Neutrophil (primary cell): ENCODE data around the gene SAP30.

Experiments used
- H3K27ac ChIP-seq: fragments of 200-600 bp; sonication (generic); 2 replicates; pipeline ENCODE4 v1.5.1; 2016; ENCODE audit warnings: mild to moderate bottlenecking, moderate library complexity
- H3K27me3 ChIP-seq: fragments of 200-600 bp; sonication (generic); 2 replicates; pipeline ENCODE4 v1.6.0; 2016; ENCODE audit warnings: mild to moderate bottlenecking
- H3K36me3 ChIP-seq: fragments of 200-600 bp; sonication (generic); 2 replicates; pipeline ENCODE4 v1.5.1; 2017
- H3K4me1 ChIP-seq, 2 experiments: fragments of 200-600 bp in 1 of 2; sonication (generic) in 1 of 2; 1 replicate in 1 of 2; 2 replicates in 1 of 2; pipeline versions ENCODE4 v1.5.1 to v1.6.1; 2013 to 2016; ENCODE audit warnings: low read depth in 1 of 2, low read length in 1 of 2, mild to moderate bottlenecking in 1 of 2, moderate library complexity in 1 of 2; ENCODE audit not compliant: control insufficient read depth in 1 of 2, insufficient read depth in 1 of 2
- H3K4me3 ChIP-seq, 2 experiments: fragments of 200-600 bp in 1 of 2; sonication (generic) in 1 of 2; 1 replicate in 1 of 2; 2 replicates in 1 of 2; pipeline ENCODE4 v1.5.1; 2013 to 2016; ENCODE audit warnings: low read depth in 1 of 2, low read length in 1 of 2, mild to moderate bottlenecking in 1 of 2, moderate library complexity in 1 of 2
- H3K9me3 ChIP-seq: fragments of 200-600 bp; sonication (generic); 2 replicates; pipeline ENCODE4 v1.5.1; 2016
- TF ChIP-seq, protein P1 (sequence below): fragments of 200-600 bp; sonication (generic); IDR thresholded peaks from 2 replicates; pipeline ENCODE4 v1.5.1; 2016; ENCODE audit warnings: antibody characterized with exemption

SAP30 gene

DNA sequence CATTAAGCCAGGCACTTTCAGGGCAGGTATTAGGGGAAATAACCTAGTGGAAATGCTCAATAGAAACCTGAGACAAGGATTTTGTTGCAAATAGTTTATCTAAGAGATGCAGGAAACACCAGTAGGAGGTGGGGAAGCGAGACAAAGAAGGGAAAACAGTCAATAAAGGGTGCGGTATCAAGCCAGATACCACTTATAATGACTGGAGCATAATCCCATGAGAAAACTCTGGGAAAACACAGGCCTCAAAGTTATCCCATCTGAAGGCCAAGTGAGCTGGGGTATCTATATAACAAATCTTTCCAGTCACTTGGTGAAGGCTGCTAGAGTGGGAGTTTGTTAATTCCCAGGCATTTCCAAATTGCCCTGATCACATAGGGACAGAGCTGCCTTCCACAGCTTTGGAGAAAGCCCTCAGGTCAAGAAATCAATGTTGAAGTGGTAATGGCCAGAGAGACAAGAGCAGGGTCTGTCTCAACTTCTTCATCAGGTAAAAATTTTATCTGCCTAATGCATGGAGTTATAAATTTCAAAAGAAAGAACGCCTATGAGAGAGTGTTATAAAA, 26.8 kb upstream of the SAP30 start:
- Histone ChIP-seq H3K9me3 (no peaks in the 10 kb centered on the region), H3K27ac (no peak overlapping the region), H3K36me3 (no peaks in the 10 kb centered on the region), H3K27me3 (no peaks in the 10 kb centered on the region), H3K4me3 (no peak overlapping the region), H3K4me1 (no peaks in the 10 kb centered on the region)
- TF ChIP-seq, protein P1, sequence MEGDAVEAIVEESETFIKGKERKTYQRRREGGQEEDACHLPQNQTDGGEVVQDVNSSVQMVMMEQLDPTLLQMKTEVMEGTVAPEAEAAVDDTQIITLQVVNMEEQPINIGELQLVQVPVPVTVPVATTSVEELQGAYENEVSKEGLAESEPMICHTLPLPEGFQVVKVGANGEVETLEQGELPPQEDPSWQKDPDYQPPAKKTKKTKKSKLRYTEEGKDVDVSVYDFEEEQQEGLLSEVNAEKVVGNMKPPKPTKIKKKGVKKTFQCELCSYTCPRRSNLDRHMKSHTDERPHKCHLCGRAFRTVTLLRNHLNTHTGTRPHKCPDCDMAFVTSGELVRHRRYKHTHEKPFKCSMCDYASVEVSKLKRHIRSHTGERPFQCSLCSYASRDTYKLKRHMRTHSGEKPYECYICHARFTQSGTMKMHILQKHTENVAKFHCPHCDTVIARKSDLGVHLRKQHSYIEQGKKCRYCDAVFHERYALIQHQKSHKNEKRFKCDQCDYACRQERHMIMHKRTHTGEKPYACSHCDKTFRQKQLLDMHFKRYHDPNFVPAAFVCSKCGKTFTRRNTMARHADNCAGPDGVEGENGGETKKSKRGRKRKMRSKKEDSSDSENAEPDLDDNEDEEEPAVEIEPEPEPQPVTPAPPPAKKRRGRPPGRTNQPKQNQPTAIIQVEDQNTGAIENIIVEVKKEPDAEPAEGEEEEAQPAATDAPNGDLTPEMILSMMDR: no peak

DNA sequence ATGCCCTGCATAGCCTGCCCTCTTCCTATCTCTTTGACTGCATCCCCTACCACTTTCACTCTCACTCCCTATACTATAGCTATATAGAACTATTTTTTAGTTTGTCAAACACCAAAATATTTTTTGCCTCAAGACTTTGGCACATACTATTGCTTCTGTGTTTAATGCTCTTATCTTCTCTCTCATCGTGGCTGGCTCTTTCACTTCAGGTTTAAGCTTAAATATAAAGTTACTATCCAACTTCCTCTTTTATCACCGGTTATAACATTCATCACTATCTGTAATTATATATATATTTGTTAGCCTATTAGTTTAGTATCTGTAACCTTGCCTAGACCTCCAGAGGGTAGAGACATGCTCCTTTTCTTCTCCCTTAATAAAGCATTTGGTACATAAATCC, 25.1 kb upstream of the SAP30 start:
- H3K9me3 ChIP-seq: no peaks in the 10 kb centered on the region
- no peaks in the 10 kb centered on the region for H3K4me1 ChIP-seq
- H3K27ac ChIP-seq: no peak overlapping the region
- H3K4me3 ChIP-seq: no peak overlapping the region
- no peaks in the 10 kb centered on the region for H3K27me3 ChIP-seq
- H3K36me3 ChIP-seq: no peaks in the 10 kb centered on the region
- TF ChIP-seq, protein P1: no peak

DNA sequence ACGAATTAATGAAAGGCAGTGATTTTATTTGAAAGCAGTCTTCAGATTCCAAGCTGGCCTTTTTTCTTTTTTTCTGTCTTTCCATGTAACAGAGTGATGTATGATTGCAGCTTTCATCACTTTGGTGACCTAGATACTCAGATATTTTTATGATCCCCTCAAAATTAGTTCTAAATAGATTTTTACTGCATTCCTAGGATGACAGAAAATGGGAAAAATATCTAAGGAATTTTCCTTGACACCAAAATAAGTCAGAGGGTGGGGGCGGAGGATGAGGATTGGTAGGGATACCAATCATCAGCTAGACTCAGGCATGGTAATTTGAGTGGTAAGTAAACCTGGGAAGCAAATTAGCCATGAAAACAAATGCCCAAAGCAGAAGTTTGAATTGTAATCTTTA, 24.7 kb upstream of the SAP30 start:
- Histone ChIP-seq H3K4me1 (no peaks in the 10 kb centered on the region), H3K27me3 (no peaks in the 10 kb centered on the region), H3K4me3 (no peak overlapping the region), H3K27ac (no peak overlapping the region), H3K36me3 (no peaks in the 10 kb centered on the region), H3K9me3 (no peaks in the 10 kb centered on the region)
- TF ChIP-seq, protein P1: no peak

DNA sequence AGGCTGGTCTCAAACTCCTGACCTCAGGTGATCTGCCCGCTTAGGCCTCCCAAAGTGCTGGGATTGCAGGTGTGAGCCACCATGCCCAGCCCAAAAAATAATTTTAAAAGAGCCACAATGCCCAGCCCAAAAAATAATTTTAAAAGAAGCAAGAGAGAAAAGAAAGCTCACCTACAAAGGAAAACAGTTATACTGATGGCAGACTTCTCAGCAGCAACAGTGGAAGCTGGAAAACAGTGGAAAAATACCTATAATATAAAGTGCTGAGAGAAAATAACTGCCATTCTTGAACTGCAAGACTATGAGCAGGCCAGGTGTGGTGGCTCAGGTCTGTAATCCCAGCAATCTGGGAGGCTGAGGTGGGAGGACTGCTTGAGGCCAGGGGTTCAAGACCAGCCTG, 23.3 kb upstream of the SAP30 start:
- Histone ChIP-seq H3K27ac (no peak overlapping the region), H3K36me3 (no peaks in the 10 kb centered on the region), H3K4me1 (no peaks in the 10 kb centered on the region), H3K27me3 (no peaks in the 10 kb centered on the region), H3K4me3 (no peak overlapping the region), H3K9me3 (no peaks in the 10 kb centered on the region)
- TF ChIP-seq, protein P1: no peak

DNA sequence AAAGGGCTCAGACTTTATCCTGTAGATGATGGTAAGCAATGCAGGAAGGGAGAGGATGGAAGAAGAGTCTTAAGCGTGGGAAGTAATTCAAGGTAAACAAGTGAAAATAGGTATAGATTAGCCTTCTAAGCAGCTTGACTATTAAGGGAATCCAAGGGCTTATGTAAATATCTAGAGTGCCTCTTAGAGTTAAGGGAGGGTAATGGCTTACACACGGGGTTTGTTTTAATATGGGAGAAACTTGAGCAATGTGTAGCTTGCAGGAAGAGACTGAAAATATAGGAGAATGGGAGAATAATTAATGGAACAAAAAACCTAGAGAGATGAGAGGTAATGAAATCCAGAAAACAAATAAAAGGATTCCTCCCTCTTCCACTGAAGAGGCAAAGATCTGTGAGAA, 12.8 kb upstream of the SAP30 start:
- Histone ChIP-seq H3K4me3 (no peak overlapping the region), H3K36me3 (no peaks in the 10 kb centered on the region), H3K27me3 (no peaks in the 10 kb centered on the region), H3K9me3 (no peaks in the 10 kb centered on the region), H3K4me1 (no peaks in the 10 kb centered on the region), H3K27ac (no peak overlapping the region)
- TF ChIP-seq, protein P1: no peak
